Activated T-helper 1 cell treated with anti-CD3 and anti-CD28 coated beads, Interleukin-12 subunit alpha, Interleukin-12 subunit beta, Interleukin-2, Interleukin-4 antibody, amounts not matched to agents 30 ng/mL and 10 ng/mL and 1 ng/mL, durations not matched to agents 14 hours and 24 hours and 36 hours (primary cell): ENCODE measurements around the gene SLCO3A1. TPM values are rescaled to one million over a fixed set of nuclear protein-coding genes. Genes with fewer than 3 reads are reported as not detected.

Source experiments
- DNase-seq: peaks from one replicate; pipeline ENCODE4 v3.0.0; 2021; ENCODE audit warnings: low spot score
- H3K27ac Mint-ChIP-seq: one replicate; pipeline ENCODE4 v1.8.0; 2021; ENCODE audit warnings: mild to moderate bottlenecking, mixed read lengths
- H3K27me3 Mint-ChIP-seq: one replicate; pipeline ENCODE4 v1.8.0; 2022; ENCODE audit warnings: mild to moderate bottlenecking, moderate library complexity, mixed read lengths; ENCODE audit not compliant: insufficient read depth
- H3K36me3 Mint-ChIP-seq: one replicate; pipeline ENCODE4 v1.8.0; 2021; ENCODE audit warnings: low read depth, mixed read lengths
- H3K4me1 Mint-ChIP-seq: one replicate; pipeline ENCODE4 v1.8.0; 2021; ENCODE audit warnings: low read depth, mixed read lengths
- H3K4me3 Mint-ChIP-seq: one replicate; pipeline ENCODE4 v1.8.0; 2021; ENCODE audit warnings: mild to moderate bottlenecking, moderate library complexity, mixed read lengths
- H3K9me3 Mint-ChIP-seq: one replicate; pipeline ENCODE4 v1.8.0; 2021; ENCODE audit warnings: mixed read lengths
- intact Hi-C: fragments of 100-400 bp; cut with micrococcal nuclease; formaldehyde crosslinking; loops from one replicate; pipeline ENCODE4 v1.15.1; 2024
- total RNA-seq: library from RNA; stranded (reverse); gene quantifications from 2 replicates; pipeline ENCODE4 v1.2.3, GENCODE V29; 2022

Gene SLCO3A1
- total RNA-seq, 1 donor from 2014 or later = 20.0 TPM

DNA sequence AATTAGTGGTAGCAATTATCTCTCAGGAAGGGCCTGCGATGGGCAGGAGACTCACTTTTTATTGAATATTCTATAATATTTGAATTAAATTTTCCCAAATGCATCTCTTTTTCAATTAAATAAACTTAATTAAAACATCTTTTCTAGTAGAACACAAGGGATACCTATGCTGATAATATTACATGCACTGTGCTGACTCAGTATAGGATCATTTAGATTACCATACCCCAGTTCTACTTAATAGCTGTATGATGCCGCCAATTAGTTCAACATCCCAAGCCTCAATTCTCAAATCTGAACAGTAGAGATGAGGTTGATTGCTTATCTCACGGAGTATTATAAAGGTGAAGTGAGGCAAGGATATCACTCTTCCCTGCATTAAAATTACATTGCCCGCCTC, 149.2 kb downstream of the SLCO3A1 start:
- no peak overlapping the region for H3K4me3 Mint-ChIP-seq

DNA sequence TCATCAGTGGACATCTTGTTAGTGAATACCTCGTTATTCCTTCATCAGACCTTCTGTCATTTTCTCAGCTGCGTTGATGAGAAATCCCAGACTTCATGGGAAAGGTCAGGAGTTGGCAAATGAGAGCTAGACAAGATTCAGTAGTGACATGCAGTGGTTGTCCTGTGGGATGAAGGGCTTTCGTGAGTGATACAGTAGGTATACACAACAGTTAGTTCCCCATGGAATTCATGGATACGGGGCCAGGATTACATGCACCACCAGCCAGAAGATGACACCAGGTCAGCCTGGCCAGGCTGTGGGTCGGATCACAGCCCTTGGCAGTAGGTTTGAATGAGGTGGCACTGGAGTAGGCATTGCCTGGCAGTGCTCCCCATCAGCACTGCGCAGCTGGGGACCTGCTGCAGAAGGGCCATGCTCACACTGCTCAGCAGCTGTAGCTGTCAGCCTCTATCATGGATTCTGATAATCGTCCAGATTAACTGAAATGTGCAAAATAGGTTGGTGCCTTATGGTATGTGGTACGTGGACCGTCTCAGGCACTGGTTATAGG, 150.1 kb downstream of the SLCO3A1 start:
- intact Hi-C loops = no loop called here
- Mint-ChIP-seq H3K36me3 (no peaks in the 10 kb centered on the region), H3K9me3 (no peaks in the 10 kb centered on the region), H3K4me3 (no peak overlapping the region), H3K27ac (no peak overlapping the region), H3K4me1 (peaks cover 6% of the 10 kb centered on the region), H3K27me3 (no peaks in the 10 kb centered on the region)
- DNase-seq = no peak

More for the DNA sequence above, 149.2 kb downstream of the SLCO3A1 start:
- intact Hi-C loops = no loop called here
- Mint-ChIP-seq H3K9me3 (no peaks in the 10 kb centered on the region), H3K27me3 (no peaks in the 10 kb centered on the region), H3K36me3 (no peaks in the 10 kb centered on the region), H3K4me1 (no peaks in the 10 kb centered on the region), H3K27ac (no peak overlapping the region)
- no peak for DNase-seq

DNA sequence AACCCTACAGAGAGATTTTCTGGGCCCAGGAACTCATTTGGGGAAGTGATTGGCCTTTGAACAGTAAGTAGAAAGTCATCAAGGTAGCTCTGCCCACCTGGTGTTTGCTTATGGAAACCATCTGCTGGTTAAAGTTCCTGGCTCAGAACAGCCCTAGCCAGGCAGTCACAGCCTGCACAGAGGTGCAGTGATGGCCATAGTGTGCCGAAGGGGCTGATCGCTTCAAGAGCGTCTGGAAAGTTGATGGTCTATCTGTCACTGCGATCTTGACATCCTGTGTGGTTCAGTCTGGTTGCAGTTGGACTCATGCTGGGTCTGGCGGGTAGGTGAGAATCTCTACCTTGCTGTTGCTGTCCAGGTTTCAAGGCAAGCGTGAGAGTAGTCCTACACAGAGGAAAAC, 151.6 kb downstream of the SLCO3A1 start:
- no peak overlapping the region for H3K27ac Mint-ChIP-seq
- H3K27me3 Mint-ChIP-seq = no peaks in the 10 kb centered on the region
- no peak for DNase-seq
- peaks cover 21% of the 10 kb centered on the region for H3K4me1 Mint-ChIP-seq
- no peaks in the 10 kb centered on the region for H3K9me3 Mint-ChIP-seq
- no peak overlapping the region for H3K4me3 Mint-ChIP-seq
- intact Hi-C loops = no loop called here
- H3K36me3 Mint-ChIP-seq = no peaks in the 10 kb centered on the region

- Mint-ChIP-seq H3K4me3 (no peak overlapping the region), H3K9me3 (no peaks in the 10 kb centered on the region), H3K27ac (no peak overlapping the region), H3K4me1 (peaks cover 30% of the 10 kb centered on the region), H3K36me3 (no peaks in the 10 kb centered on the region), H3K27me3 (no peaks in the 10 kb centered on the region)
- DNase-seq = no peak
- intact Hi-C loops = no loop called here
Observed at GRCh38 chr15:92006186-92007028, 152.9 kb downstream of the SLCO3A1 start.

DNA sequence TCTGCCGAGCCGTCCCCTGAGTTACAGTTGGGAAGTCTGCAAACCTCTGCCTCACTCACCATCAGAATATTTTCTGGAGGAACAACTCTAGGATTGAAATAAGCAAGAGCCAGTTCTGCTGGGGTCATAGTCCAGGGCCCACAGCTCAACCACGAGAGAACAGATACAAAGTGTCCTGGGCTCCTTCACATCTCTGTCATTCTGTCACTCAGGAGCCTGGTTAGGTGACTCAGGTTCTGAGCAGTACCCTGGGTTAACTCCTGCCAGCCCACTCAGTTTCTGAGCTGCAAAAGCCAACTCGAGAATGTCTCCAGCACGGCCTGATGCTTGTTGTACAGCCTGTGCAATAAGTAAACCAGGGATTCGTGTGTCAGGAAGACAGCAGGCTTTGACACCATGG, 155.7 kb downstream of the SLCO3A1 start:
- H3K27me3 Mint-ChIP-seq = no peaks in the 10 kb centered on the region
- no peaks in the 10 kb centered on the region for H3K36me3 Mint-ChIP-seq
- peaks cover 46% of the 10 kb centered on the region for H3K4me1 Mint-ChIP-seq
- no peak overlapping the region for H3K27ac Mint-ChIP-seq
- no peak for DNase-seq
- intact Hi-C loops = no loop called here
- no peak overlapping the region for H3K4me3 Mint-ChIP-seq
- H3K9me3 Mint-ChIP-seq = no peaks in the 10 kb centered on the region

DNA sequence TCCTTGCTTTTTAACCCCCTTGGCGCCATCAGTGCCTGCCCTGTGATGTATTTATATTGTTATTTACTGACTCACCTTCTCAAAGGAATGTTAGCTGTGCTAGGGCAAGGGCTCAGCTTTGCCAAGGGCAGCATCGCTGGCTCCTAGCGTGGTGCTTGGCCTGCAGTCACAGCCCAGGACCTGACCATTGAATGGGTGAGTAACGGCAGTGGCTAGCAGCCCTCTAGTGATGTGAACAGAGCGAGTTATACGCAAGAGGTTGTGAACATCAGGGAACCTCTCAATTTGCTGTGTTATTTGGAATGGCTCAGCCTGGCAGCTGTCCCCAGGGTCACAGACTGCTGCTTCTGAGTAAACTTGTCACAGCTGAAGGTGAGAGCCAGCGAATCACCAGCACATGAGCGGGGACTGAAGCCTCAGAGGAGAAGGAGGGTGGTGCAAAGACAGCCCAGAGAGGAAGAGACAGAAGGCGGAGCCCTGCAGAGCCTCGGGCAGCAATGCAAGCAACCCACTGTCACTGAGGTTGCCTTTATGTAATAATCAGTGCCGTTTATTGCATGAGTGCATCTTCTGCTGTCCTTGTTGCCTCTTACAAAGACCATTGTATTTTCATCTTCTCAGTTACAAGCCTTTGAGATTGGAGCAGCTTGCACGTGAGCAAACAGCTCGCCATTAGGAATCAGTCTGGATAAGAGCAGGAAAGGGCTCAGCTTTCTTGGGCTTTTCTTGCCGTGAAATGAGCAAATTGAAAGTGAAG, 158.3 kb downstream of the SLCO3A1 start:
- Mint-ChIP-seq H3K27ac (peak overlapping the region; percentile 50), H3K4me1 (peaks cover 46% of the 10 kb centered on the region), H3K36me3 (no peaks in the 10 kb centered on the region), H3K4me3 (no peak overlapping the region), H3K27me3 (peaks cover 2% of the 10 kb centered on the region), H3K9me3 (no peaks in the 10 kb centered on the region)
- no peak for DNase-seq
- intact Hi-C loops = loop anchor here (2.0 kb wide), 3 partner anchors 57 to 155 kb away; no protein-coding TSS in a partner anchor

- no peak for DNase-seq
- H3K4me3 Mint-ChIP-seq = no peak overlapping the region
- peaks cover 46% of the 10 kb centered on the region for H3K4me1 Mint-ChIP-seq
- H3K27me3 Mint-ChIP-seq = peaks cover 3% of the 10 kb centered on the region
- no peaks in the 10 kb centered on the region for H3K36me3 Mint-ChIP-seq
- intact Hi-C loops = loop anchor here (2.0 kb wide), 2 partner anchors 57 to 155 kb away; no protein-coding TSS in a partner anchor
- H3K27ac Mint-ChIP-seq = peak overlapping the region; percentile 50
- H3K9me3 Mint-ChIP-seq = no peaks in the 10 kb centered on the region
Observed at GRCh38 chr15:92012368-92012629, 158.8 kb downstream of the SLCO3A1 start.

DNA sequence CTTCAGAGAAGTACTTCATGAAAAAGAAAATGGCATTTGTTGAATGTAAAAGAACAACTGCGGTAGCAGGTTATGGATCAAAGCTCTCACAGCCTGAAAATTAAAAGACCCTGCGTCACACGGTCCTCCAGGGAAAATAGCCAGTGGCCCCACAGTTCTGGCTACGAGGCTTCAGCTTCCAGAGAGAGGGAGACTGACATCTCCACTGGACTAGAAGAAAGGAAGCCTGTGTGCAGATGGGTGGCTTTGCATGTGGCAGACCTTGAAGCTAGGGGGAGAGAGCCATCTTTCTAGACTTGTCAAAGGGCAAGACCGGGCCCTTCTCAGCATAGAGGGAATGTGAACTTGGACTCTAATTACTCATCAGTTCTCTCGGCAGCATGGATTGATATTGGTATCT, 159.4 kb downstream of the SLCO3A1 start:
- H3K36me3 Mint-ChIP-seq = no peaks in the 10 kb centered on the region
- no peak for DNase-seq
- peaks cover 4% of the 10 kb centered on the region for H3K27me3 Mint-ChIP-seq
- H3K9me3 Mint-ChIP-seq = no peaks in the 10 kb centered on the region
- H3K4me1 Mint-ChIP-seq = peaks cover 46% of the 10 kb centered on the region
- intact Hi-C loops = loop anchor here (2.0 kb wide), 2 partner anchors 56 to 156 kb away; no protein-coding TSS in a partner anchor
- no peak overlapping the region for H3K27ac Mint-ChIP-seq
- no peak overlapping the region for H3K4me3 Mint-ChIP-seq

DNA sequence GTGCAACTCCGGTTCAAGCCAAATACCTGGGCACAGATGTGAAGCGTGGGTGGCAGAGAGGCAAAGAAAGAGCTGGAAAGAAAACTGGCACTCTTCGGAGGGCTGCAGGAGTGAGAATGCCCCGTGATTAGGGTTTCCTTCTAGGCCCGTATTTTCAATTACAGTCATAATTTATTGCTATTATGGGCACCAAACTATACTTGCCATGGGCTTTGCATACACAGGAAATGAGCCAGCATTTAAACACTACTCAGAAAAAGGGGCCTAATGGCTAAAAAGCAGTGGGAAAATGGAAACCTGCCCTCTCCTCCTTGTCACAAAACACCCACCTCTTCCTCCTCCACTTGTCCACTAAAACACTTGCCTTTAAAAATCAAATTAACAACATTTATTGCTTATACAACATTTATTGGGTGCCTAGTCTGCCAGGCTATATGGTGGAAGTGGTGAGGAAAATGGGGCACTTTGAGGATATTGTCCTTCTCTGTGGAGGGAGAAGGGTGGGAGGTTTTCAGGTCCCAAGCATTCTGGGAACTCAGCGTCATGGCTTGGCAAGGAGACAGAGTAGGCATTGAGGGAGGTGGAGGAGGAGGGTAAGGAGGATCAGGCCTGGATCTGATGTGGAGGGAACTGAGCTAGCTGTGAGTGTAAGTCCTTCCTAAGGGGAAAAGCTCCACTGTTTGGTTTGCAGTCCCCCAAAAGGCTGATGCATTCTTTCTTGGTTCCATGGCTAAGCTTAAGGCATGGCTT, 160.9 kb downstream of the SLCO3A1 start:
- DNase-seq = no peak
- intact Hi-C loops = no loop called here
- H3K4me1 Mint-ChIP-seq = peaks cover 31% of the 10 kb centered on the region

GRCh38 chr15:92017882-92018534, 164.5 kb downstream of the SLCO3A1 start:
- Mint-ChIP-seq H3K9me3 (no peaks in the 10 kb centered on the region), H3K4me3 (no peak overlapping the region), H3K27me3 (peaks cover 4% of the 10 kb centered on the region), H3K27ac (no peak overlapping the region), H3K4me1 (no peaks in the 10 kb centered on the region), H3K36me3 (no peaks in the 10 kb centered on the region)
- DNase-seq = no peak
- intact Hi-C loops = no loop called here

More for the DNA sequence above, 160.9 kb downstream of the SLCO3A1 start:
- Mint-ChIP-seq H3K9me3 (no peaks in the 10 kb centered on the region), H3K27ac (no peak overlapping the region), H3K4me3 (no peak overlapping the region), H3K36me3 (no peaks in the 10 kb centered on the region), H3K27me3 (peaks cover 4% of the 10 kb centered on the region)

- Mint-ChIP-seq H3K27me3 (peaks cover 4% of the 10 kb centered on the region), H3K27ac (no peak overlapping the region), H3K36me3 (no peaks in the 10 kb centered on the region), H3K4me1 (no peaks in the 10 kb centered on the region), H3K9me3 (no peaks in the 10 kb centered on the region), H3K4me3 (no peak overlapping the region)
- DNase-seq = no peak
- intact Hi-C loops = no loop called here
Observed at GRCh38 chr15:92018535-92019239, 165.2 kb downstream of the SLCO3A1 start.

DNA sequence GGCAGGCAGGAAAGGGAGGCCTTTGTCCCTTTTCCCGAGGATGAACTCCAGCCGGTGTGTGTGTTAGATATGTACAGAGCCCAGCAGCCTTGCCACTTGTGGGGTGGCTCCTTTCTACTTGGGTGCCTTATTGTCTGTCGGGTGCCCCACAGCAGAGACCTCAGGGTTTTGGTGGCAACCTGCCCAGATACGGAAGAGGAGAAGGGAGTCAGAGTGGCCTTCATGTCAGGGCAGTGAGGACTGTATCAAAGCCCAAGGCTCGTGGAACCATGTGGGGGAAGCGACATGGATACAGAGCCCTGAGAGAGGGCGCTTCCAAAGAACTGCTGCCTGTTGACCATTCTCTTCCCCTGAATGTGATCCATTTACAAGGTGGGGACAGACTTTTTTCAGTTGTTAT, 166.2 kb downstream of the SLCO3A1 start:
- no peaks in the 10 kb centered on the region for H3K36me3 Mint-ChIP-seq
- intact Hi-C loops = no loop called here

More for the DNA sequence above, 166.2 kb downstream of the SLCO3A1 start:
- Mint-ChIP-seq H3K4me3 (no peak overlapping the region), H3K27me3 (peaks cover 4% of the 10 kb centered on the region), H3K9me3 (no peaks in the 10 kb centered on the region), H3K27ac (no peak overlapping the region), H3K4me1 (no peaks in the 10 kb centered on the region)
- no peak for DNase-seq
